Activated gamma-delta T cell treated with anti-CD3 and anti-CD28 coated beads, Interleukin-2, amount 50 U/mL, for 16 hours (primary cell): Measurements from ENCODE around the gene EXT2.

ENCODE experiments used
- DNase-seq: peaks from one replicate; pipeline ENCODE4 v3.0.0-alpha.2; 2020; ENCODE audit warnings: low read depth

The EXT2 gene

GRCh38 chr11:44165432-44165831 lies 70.0 kb downstream of the EXT2 start:
- no peak for DNase-seq

GRCh38 chr11:44167046-44167445 lies 71.6 kb downstream of the EXT2 start:
- DNase-seq, result no peak

- DNase-seq, result no peak
Observed at GRCh38 chr11:44171518-44171917, 76.0 kb downstream of the EXT2 start.

GRCh38 chr11:44172966-44173365 lies 77.5 kb downstream of the EXT2 start:
- DNase-seq, result no peak

GRCh38 chr11:44174842-44175241 lies 79.4 kb downstream of the EXT2 start:
- DNase-seq, result no peak

DNA sequence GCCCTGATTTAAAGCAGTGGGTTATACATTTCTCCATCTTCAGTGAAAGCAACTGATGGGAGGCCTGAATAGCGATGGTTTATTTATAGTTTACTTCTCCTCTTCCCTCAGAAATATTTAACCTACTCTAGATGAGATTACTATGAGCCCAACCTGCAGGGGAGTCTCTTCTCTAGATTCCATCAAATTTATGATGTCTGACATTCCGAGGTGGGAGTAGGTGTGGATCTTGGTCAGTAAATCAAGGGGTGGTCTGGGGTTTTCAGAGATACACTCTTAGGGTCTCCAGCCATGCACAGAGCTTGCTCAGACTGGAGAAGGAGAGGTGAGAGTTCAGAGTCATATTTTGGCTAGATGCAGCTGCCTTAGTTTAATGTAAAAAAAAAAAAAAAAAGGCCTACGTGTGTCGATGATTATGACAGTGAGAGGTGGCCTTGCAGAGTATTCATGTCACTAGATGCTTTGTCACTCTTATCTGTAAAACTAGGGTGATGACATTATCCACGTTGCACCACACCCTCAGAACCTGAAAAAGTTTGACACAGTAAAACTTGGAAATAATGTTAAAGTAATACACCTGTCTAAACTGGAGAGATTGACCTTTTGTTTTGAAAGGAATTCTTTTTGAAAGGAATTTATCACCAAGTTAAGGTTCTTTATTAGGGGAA lies 81.2 kb downstream of the EXT2 start:
- no peak for DNase-seq

GRCh38 chr11:44177905-44178304 lies 82.4 kb downstream of the EXT2 start:
- no peak for DNase-seq

DNA sequence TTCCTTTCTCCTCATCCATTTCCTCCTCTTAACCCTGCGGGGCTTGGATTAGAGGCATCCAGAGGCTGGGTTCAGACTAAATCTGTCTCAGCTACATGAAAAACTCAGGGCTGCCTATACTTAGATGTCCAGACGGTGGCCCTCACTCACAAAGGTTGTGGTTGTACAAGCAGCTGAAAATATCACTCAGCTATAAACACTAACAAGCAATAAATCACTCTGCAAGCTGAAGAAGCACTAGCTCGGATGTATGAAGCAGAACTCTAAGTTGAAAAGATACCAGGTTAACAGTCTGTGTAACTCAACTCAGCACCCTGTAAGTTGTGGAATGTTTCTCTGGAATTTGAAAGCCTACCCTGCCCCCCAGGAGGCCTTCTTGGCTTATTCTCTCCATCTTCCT lies 82.9 kb downstream of the EXT2 start:
- no peak for DNase-seq

GRCh38 chr11:44179173-44179572 lies 83.7 kb downstream of the EXT2 start:
- no peak for DNase-seq

DNA sequence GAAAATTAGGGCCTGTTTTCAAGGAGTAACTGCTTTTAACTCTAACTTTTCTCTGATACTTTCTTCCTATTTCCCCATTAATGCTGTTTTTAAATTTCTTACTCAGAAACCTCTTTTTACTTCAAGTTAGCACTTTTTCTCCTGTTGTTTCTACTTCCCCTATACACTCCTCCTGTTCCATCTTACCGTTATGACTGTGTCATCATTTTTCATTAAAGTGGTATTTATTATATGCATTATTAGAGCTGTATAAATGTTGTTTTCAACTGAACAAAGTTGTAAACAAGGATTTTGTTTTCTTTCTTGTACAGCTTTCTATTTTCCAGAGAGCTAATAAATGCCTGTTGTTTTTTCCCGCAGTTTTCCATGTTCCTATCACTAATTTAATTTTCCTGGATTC lies 84.6 kb downstream of the EXT2 start:
- no peak for DNase-seq

DNA sequence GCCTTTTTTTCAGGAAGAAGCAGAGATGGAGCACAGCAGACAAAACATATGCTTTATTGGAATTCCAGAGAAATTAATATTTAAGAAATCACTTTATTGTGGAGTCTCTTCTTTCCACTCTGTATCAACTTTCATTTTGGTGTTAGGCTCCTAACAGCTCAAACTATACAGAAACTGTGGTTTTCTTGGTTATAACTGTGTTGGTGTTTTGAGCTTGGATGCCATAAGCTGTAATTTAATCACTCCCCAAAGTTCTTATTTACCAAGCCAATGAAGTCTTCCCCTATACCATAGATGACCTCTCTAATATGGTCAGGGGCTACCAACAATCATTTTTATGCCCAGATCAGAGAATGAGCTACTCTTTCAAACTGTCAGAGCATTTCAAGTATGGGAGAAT lies 90.0 kb downstream of the EXT2 start:
- DNase-seq, result no peak

- no peak for DNase-seq
Observed at GRCh38 chr11:44186321-44186930, 90.9 kb downstream of the EXT2 start.

- no peak for DNase-seq
Observed at GRCh38 chr11:44188643-44189042, 93.2 kb downstream of the EXT2 start.

GRCh38 chr11:44189986-44190882 lies 94.8 kb downstream of the EXT2 start:
- DNase-seq, result no peak

- DNase-seq, result no peak
Observed at GRCh38 chr11:44190883-44191230, 95.4 kb downstream of the EXT2 start.

DNA sequence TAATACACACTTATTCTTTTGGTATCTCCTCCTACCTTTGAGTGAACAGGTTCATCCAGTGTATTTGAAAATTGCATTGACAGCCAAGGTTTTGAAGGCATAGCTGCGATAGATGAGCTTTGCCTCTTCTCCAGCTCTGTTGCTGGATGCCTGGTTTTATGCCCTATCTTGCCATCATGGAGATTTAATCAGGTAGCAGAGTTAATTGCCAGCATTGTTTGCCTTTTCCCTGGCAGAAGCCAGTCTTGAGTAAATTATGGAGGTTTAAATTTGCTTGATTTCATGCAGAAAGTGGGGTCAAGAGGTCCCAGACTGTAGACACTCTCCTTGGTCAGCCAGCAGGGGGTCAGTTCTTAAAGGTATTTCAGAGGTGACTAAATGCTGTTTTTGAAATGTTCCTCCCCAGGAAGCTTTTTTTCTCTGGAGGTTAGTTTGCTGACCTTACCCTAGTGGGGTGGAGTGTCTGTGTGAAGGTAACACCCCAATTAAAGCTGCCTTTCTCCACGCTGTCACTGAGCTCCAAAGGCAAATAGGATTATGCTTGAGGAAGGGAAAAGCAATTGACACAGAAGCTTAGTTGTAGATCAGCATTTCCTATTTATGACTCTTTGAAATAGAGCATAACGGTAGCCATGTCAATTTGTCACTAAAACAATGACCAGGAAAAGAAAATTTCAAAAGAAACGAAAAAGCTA lies 96.0 kb downstream of the EXT2 start:
- DNase-seq, result no peak

- no peak for DNase-seq
Observed at GRCh38 chr11:44192017-44192385, 96.5 kb downstream of the EXT2 start.

DNA sequence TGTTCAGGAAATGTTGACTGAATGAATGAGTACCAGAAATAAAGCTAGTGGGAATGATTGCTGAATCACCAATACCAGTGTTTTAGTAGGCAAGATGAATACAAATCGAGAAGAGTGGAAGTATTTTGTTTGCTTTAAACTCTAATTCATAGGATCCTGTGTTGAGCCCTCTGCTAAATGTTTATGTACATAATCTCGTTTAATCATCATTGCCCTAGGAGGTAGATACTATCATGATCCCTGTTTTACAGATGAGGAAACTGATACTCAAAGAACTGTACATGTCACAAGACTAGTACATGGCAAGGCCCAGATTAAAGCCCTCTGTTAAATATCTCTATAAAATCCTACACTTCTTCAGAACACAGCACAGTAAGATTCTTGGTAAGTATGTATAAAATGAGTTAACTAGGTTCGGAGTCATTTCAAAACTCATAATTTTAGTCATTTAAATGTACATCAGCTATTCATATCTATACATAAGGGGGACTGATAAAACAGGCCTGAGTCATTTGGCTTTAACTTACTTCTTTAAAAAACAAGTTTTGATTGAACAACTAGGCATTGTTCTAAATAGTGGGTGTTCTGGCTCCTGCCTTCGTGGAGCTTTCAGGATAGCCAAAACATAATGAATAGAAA lies 97.1 kb downstream of the EXT2 start:
- DNase-seq, result no peak

- DNase-seq, result no peak
Observed at GRCh38 chr11:44193856-44194255, 98.4 kb downstream of the EXT2 start.

DNA sequence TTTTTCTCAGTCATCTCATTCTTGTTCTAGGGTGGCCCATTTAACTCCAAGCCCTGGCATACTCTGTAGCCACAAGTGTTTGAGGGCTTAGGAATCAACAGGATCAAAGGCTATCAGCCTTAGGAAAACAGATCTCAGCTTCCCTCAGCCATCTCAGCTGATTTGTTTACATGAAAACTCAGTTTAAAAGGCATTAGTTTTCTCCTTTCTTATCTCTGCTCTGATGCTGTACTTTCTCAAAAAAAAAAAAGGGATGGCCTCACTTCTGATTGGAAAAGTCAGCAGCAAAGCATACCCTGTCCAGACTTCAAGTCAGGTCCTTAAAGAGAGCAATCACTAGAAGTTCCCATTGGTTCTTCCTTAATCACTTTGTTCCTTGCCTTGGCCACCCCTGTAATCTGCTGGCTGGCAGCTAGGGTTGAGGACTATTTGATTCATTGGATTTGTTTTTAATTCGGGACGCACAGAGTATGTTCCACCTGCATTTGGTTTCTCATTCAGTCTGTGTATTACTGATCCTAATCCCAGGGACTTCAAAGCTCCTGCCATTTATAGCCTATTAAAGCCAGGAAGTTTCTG lies 102.8 kb downstream of the EXT2 start:
- no peak for DNase-seq

- DNase-seq, result no peak
Observed at GRCh38 chr11:44199298-44199697, 103.8 kb downstream of the EXT2 start.

GRCh38 chr11:44199816-44200215 lies 104.3 kb downstream of the EXT2 start:
- no peak for DNase-seq
